Astrocyte (in vitro differentiated cells and primary cell): ENCODE measurements around the gene DOLPP1.

Source experiments
- CTCF ChIP-seq: IDR thresholded peaks from 2 replicates; pipeline ENCODE4 v1.5.1; 2011; ENCODE audit warnings: low read depth, mild to moderate bottlenecking, inconsistent platforms, low read length, moderate library complexity; ENCODE audit not compliant: insufficient read depth
- EZH2 ChIP-seq: IDR thresholded peaks from 2 replicates; pipeline ENCODE4 v1.6.1; 2012; ENCODE audit warnings: mild to moderate bottlenecking, low read length, inconsistent platforms; ENCODE audit not compliant: insufficient read depth

- TF ChIP-seq CTCF = no peak
- TF ChIP-seq EZH2 = no peak
Measured at GRCh38 chr9:129113645-129114304, 32.9 kb downstream of the DOLPP1 start.
